GM19467 (cell line): ENCODE data around the gene COQ8B.
"Not testable (repeated sequence)": the region's sequence is repeated elsewhere in the genome, so short reads cannot be mapped to it uniquely, and the experiment has no call there.

ENCODE experiments used
- ATAC-seq: cut with Tn5 transposase; IDR thresholded peaks from one replicate; pipeline ENCODE4 v1.9.1; 2021; ENCODE audit warnings: mild to moderate bottlenecking, moderate library complexity; ENCODE audit not compliant: unreplicated experiment

The COQ8B gene

DNA sequence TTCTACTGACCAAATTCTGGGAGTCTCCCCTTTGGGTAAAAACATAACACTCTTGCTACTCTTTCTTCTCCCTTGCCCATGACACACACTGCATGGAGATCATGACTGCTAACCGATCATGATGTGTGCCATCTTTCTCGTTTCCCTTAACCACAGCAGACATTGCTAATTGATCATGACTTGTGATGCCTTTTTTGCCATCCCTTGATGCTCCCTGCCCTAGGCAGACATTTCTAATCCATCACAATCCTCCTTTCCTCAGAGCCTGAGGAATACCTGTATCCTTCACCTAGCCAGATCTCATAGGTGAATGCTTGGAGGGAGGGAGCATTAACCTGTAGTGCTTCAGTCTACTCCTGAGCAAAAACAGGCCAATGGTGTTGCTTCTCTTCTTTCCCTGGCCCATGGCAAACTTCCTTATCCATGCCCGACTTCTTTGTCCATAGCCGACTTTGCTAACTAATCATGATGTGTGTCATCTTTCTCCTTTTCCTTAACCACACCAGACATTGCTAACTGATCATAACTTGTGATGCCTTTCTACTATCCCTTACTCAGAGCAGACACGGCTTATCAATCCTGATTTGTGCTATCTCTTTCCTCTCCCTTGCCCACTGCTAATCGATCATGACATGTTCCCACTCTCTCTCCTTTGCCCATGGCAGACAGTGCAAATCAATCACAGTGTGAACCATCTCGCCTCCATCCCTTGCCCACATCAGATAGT is 44.0 kb downstream of the COQ8B start:
- ATAC-seq = no peak

DNA sequence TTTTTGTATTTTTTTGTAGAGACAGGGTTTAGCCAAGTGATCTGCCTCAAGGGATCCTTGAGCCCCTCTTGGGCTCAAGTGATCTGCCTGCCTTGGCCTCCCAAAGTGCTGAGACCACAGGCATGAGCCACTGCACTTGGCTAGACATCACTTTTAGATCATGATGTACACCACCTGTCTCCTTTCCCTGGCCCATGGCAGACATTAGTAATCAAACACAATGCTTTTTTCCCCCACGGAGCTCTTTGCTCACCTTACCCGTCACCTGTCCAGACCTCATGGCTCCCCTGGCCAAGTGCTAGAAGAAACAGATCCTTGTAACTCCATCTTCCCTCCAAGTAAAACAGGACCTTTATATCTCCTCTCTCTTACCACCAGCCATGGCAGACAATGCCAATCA is 44.6 kb downstream of the COQ8B start:
- no peak for ATAC-seq

DNA sequence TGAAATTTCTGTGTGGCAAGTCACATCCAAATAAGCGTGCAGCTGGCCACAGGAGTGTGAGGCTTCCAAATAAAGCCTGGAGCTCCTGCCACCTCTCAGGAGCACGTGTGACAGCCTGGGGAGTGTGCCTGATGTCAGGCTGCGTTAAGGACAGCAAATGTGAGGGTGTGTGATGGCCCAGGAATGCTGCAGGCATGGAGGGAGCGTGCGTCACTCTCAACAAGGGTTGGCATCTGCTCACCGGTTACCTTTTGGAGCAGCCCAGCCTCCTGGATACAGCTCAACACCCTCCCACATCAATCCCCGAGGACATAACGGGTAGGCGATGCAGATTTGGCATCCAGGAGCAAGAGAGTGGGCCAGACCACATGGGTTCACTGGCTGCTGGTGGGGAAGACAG is 45.3 kb downstream of the COQ8B start:
- ATAC-seq = no peak

DNA sequence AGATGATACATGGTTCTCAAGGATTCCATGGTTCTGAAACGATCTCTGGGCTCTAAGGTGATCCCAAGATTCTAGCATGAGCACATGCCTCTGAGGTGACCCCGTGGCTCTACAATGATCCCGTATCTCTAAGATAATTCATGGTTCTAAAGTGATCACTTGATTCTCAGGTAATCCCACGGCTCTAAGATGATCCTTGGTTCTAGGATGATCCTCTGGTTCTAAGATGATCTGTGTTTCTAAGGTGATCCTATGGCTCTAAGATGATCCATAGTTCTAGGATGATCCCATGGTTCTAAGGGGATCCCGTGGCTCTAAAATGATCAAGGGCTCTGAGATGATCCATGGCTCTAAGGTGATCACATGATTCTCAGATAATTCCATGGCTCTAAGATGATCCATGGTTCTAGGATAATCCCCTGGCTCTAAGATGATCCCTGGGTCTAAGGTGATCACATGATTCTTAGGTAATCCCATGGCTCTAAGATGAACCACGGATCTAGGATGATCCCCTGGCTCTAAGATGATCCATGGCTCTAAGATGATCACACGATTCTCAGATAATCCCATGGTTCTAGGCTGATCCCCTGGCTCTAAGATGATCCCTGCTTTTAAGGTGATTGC is 47.6 kb downstream of the COQ8B start:
- ATAC-seq = no peak

DNA sequence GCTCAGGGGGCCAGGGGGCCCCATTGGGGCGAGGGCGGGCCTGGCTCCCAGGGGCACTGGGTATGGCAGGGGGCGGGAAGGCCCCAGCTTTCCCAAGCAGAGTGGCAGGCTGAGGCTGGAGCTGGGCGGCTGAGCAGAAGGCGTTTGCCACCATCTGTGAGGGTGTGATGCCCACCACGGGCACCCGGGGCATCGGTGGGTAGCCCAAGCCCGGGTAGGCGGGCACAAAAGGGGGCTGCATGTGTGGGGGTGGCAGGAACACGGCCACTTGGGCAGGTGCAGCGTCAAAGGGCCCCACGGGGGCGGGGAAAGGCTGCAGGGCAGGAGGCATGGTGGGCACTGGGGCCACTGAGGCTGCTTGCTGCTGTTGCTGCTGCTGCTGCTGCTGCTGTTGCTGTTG is 49.1 kb downstream of the COQ8B start:
- no peak for ATAC-seq

DNA sequence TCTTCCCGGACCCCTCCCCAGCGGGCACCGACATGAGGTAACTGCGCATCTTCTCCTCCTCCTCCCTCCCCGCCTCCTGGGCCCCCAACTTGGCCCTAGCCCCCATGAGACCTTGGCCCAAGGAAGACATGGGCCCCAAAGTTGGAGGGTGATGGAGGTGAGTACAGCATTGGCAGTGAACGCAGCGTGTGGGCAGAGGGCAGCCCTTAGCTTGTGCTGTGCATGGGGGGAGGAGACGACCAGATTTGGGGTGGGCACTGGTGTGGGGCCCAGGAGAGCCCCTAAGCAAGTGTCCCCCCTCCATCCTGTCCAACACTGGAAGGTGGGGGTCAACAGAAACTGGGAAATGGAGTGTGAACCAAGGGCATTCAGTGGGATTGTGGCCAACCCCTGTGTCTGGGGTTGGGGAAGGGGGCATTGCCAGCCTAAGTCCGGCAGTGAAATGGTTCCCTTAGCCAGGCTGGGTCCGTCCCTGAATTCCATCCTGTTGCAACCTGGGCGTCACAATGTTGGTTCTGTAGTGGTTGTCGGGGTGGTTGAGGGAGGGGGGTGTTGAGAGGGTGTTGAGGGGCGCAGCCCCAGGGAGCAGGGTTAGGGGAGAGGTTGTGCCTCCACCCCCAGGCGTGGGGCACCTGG is 49.8 kb downstream of the COQ8B start:
- ATAC-seq = no peak

DNA sequence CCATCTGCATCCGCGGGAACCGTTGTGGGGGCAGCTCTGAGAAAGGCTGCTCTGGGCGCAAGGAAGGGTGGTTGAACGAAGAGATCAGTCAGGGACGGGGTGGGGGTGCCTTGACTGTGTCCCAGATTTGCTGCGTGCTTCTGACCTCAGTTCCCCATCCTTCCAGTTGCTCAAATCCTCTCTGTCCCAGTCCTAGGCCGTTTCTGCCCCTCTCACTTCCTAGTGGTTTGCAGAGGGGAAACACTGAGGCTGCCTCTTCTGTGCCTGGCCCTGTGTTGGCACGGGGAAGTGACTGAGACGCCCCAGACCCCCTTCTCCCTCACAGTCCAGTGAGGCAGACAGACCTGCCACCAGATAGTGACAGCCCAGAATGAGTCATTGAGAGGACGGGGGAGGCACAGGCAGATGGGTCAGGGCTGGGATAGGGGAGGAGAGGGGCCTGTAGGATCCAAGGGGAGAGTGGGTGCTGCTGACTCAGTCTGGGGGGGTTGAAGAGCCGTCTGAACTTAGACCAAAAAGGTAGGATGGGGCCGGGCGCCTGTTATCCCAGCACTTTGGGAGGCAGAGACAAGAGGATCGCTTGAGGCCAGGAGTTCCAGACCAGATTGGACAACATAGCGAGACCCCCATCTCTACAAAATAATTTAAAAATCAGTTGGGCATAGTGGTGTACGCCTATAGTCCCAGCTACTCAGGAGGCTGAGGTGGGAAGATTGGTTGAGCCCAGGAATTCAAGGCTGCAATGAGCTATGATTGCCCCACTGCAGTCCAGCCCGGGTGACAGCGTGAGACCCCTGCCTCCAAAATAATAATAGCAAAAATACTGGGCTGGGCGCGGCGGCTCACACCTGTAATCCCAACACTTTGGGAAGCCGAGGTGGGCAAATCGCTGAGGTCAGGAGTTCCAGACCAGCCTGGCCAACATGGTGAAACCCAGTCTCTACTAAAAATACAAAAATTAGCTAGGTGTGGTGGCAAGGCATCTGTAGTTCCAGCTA is 52.7 kb downstream of the COQ8B start:
- ATAC-seq = no peak

DNA sequence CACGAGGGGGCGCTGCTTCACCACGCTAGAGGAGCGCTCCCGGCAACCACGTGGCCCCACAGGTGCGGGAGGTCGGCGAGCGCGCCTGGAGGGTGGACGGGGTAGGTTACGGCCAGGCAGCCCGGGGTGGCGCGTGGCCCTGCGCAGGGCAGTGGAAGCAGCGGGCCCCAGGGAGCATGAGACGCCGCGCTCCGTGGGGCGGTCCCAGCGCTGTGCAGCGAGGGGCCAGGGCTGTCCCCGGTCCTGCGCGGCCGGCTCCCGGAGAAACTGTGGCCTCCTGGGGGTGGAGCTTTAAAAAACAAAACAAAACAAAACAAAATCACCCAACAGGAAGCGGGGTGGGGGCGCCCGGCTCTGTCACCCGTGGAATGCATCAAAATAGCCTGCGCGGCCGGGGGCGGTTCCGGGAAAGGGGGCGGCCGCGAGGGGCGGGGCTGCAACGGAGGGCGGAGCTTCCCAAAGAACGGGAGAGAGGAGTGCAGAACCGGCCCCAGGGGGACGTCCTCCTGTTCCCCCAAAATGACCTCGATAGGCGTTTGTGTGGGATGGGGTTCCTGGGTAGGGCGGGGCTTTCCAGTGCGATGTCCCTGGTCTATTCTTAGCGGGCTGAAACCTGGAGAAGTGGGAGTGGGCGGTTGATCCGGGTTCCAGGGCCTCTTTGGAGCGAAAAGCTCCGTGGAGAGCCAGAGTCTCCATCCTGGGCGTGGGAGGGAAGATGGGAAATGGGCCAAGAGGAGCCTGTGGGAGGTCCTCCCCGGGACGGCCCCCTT is 53.6 kb downstream of the COQ8B start:
- peak; percentile 83 for ATAC-seq

DNA sequence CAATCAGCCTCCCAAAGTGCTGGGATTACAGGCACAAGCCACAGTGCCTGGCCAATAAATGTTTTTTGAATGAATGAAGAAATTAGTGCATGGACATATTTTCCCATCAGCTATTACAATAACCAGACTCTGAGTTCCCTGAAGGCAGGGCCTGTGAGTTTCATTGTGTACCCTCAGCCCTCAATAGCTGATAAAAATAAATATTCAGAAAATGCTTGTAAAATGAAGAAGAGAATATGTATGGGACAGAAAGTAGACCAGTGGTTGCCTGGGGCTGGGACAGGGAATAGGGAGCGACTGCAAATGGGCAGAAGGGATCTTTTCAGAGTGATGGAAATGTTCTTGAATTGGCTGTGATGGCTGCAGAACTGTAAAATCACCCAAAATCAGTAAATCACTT is 55.1 kb downstream of the COQ8B start:
- ATAC-seq = no peak

DNA sequence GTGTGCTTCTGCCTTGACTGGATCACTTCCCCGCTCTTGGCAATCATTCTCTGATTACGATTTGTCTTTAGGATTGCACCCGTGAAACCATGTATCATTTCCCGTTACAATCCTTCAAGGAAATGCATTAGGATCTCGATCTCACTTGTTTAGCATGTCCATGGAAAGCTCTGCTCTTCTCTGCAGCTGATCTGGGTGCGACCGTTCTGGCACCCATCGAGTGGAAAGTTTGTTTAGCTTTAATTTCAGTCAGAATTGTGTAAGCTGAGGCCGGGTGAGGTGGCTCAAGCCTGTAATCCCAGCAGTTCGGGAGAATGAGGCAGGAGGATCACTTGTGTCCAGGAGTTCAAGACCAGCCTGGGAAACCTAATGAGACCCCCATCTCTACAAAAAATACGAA is 57.1 kb downstream of the COQ8B start:
- ATAC-seq = no peak

DNA sequence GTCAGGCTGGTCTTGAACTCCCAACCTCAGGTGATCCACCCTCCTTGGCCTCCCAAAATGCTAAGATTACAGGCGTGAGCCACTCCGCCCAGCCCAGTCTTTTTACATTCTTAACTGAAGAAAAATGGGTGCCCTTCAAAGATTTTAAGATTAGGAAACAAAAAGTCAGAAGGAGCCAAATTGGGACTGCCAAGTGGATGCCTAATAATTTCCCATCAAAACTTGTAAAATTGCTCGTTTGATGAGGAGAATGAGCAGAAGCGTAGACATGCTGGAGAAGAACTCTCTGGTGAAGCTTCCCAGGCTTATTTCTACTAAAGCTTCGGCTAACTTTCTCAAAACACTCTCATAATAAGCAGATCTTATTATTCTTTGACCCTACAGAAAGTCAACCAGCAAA is 57.6 kb downstream of the COQ8B start:
- ATAC-seq = no peak

DNA sequence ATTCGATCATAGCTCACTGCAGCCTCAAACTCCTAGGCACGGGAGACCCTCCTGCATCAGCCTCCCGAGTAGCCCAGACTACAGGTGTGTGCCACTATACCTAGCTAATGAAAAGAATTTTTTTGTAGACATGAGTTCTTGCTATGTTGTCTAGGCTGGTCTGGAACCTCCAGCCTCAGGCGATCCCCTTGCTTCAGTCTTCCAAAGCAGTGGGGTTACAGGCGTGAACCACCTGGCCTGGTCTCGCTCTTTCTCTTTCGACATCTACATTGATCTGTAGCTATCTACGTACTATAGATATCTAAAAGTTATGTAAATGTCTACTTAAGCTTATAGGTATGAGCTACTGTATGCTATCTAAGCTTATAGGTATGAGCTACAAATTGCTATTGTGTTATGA is 58.7 kb downstream of the COQ8B start:
- ATAC-seq = no peak

DNA sequence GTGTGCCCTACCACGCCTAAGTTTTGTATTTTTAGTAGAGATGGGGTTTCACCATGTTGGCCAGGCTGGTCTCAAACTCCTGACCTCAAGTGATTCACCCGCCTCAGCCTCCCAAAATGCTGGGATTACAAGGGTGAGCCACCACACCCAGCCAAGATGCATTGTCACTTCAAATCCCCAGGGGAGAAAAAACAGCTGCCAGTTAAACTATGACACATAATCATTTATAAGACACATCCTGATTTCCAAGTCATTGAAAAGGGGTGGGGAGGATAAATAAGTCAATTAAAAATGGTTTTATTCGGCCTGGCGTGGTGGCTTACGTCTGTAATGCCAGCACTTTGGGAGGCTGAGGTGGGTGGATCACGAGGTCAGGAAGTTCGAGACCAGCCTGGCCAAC is 61.0 kb downstream of the COQ8B start:
- not testable (repeated sequence) for ATAC-seq

DNA sequence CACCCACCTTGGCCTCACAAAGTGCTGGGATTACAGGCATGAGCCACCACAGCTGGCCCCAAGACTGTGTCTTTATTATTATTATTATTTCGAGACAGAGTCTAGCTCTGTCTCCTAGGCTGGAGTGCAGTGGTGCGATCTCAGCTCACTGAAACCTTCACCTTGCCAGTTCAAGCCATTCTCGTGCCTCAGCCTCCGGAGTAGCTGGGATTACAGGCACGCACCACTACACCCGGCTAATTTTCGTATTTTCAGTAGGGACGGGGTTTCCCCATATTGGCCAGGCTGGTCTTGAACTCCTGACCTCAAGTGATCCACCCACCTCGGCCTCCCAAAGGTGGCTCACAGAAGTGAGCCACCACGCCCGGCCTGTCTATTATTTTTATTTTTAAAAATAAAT is 64.4 kb downstream of the COQ8B start:
- not testable (repeated sequence) for ATAC-seq

DNA sequence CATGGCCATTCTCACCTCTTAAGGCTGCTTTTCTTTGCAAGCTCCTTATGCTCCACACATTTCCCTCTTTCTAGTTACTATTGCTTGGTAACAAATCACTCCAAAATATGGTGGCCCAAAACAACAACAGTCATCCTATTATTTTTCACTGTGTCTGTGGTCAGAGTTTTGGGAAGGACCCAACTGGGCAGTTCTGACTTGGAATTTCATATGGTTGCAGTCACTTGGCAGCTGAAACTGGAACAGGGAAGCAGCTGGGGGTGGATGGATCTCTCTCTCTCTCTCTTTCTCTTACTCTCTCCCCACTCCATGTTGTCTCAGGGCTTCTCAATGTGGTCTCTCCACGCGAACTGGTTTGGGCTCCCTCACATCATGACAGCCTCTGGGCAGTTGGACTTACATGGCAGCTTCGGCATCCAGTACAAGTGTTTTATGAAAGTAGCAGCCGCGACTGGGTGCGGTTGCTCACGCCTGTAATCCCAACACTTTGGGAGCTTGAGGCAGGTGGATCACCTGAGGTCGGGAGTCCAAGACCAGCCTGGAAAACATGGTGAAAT is 65.9 kb downstream of the COQ8B start:
- no peak for ATAC-seq

DNA sequence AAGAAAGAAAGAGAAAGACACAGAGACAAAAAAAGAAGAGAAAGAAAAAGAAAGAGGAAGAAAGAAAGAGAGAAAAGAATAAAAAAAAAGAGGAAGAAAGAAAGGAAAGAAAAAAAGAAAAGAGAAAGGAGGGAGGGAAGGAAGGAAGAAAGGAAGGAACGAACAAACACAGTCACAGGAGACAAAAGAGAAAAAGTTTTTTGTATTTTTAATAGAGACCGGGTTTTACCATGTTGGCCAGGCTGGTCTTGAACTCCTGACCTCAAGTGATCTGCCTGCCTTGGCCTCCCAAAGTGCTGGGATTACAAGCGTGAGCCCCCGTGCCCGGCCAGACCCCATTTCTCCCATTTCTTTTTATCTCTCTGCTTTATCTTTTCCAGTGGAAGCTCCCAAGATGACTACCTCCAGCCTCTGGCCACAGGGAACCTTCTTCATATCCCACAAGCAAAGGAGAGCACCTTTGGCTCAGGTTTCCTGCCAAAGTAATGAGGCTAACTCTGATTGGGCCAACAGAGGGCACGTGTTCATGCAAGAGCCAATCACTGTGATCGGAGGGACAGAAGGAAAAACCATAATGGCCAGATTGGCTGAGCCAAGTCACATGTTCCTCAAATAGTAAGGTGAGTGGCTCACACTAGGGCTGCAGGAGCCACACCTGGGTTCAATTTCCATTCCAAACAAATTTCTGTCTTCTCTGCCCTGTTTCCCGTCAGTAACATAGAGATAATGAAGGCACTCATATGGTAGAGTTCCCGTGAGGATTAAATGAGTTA is 66.6 kb downstream of the COQ8B start:
- ATAC-seq = not testable (repeated sequence)

DNA sequence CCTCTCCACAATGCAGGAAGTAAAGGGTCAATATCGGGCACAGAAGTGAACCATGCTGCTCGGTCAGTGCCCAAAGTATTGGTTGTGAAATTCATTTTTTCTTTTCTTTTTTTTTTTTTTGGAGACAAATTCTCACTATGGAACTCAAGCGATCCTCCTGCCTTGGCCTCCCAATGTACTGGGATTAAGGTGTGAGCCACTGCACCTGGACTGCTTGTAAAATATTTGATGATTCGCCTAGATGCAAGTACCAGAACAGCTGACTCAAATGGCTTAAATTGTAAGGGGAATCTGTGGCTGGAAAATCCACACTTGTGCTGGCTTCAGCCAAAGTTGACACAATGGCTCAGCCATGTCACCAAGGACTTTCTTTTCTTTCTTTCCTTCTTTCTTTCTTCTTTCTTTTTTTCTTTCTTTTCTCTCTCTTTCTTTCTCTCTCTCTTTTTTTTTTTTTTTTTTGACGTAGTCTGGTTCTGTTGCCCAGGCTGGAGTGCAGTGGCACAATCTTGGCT is 69.9 kb downstream of the COQ8B start:
- no peak for ATAC-seq

DNA sequence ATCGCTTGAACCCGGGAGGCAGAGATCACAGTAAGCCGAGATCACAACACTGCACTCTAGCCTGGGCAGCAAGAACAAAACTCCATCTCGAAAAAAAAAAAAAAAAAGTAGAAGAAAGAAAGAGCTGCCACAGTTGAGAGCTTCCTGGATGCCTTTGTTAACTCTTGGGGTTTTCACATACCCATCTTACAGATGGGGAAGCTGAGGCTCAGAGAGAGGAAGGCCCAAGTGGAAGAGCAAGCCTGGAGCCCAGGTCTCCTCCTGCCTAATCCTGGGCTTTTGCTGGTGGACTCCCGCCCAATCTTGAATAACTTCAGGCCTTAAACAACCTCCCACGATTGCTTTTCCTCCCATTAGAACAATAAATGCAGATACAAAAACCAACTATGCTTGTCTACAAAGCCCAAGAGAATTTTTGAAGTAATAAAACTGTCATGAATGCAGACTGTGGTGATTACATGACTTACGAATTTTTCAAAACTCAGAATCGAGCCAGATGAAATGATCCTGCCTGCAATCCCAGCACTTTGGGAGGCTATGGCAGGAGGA is 73.9 kb downstream of the COQ8B start:
- ATAC-seq = no peak
